HG03442 (cell line): Measurements from ENCODE around the gene TXNDC5.
"Not testable (repeated sequence)": the region's sequence is repeated elsewhere in the genome, so short reads cannot be mapped to it uniquely, and the experiment has no call there.

Source experiments
- ATAC-seq: cut with Tn5 transposase; IDR thresholded peaks from one replicate; pipeline ENCODE4 v1.9.1; 2021; ENCODE audit warnings: mild to moderate bottlenecking, moderate library complexity; ENCODE audit not compliant: unreplicated experiment

TXNDC5 gene

GRCh38 chr6:7914991-7915789 is 4.6 kb upstream of the TXNDC5 start:
- no peak for ATAC-seq

GRCh38 chr6:7914311-7914710 is 3.7 kb upstream of the TXNDC5 start:
- ATAC-seq = no peak

- no peak for ATAC-seq
Observed at GRCh38 chr6:7912736-7913517, 2.3 kb upstream of the TXNDC5 start.

GRCh38 chr6:7912024-7912423 is 1.4 kb upstream of the TXNDC5 start:
- no peak for ATAC-seq

- no peak for ATAC-seq
Observed at GRCh38 chr6:7911345-7911725, 747 bp upstream of the TXNDC5 start.

DNA sequence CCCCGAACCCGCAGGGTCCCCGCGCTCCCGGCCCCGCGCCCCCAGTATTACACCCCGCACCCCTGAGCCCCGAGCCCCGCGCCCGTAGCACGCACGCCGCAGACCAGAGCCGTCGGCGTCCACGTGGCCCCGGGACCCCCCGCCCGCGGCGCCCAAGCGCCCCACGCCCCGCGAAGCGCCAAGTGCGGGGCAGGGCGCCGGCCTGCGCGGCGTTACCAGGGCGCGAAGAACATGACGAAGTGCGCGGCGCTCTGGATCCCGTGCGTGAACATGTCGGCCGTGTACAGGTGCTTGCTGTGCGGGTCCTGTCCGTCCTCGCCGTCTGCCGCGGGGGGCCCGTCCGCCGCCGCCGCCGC is 312 bp downstream of the TXNDC5 start:
- ATAC-seq = no peak

- peak; percentile 34 for ATAC-seq
Observed at GRCh38 chr6:7909323-7910276, 988 bp downstream of the TXNDC5 start.

DNA sequence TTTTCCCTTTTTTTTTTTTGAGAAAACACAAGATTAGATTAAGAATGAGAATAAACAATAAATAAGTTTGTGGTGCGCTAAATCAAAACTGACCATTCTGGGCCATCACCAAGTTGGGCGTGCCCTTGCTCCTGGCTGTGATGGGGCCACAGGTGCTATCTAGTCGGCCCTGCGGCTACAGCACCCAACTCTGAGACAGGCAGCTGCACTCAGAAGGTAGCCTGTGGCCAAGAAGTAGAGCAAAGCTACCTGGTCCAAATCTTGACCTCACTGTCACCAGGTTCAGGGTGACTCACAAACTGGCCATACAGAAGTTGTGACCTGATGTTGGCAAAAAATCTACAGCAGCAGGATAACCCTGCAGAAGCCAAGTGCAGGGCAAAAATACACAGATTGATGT is 3.4 kb downstream of the TXNDC5 start:
- no peak for ATAC-seq

DNA sequence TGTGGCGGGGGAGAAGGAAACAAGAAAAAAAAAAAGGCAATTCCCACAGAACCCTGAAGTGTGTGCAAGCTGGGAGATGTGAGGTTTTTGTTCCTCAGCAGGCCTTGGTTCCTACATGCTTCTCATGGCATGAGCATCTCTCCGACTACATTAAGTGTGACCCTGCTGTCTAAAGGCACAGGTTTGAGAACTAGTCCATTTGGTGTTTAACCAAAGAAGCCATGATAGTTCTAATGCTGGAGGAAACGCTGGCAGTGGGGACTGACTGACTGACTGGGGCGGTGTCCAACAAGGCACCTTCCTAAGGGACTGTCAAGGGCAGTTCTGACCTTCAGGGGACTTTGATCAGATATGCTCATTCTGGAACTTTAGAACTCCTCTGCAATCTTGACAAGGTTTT is 3.8 kb downstream of the TXNDC5 start:
- no peak for ATAC-seq

- no peak for ATAC-seq
Observed at GRCh38 chr6:7905416-7905815, 5.2 kb downstream of the TXNDC5 start.

DNA sequence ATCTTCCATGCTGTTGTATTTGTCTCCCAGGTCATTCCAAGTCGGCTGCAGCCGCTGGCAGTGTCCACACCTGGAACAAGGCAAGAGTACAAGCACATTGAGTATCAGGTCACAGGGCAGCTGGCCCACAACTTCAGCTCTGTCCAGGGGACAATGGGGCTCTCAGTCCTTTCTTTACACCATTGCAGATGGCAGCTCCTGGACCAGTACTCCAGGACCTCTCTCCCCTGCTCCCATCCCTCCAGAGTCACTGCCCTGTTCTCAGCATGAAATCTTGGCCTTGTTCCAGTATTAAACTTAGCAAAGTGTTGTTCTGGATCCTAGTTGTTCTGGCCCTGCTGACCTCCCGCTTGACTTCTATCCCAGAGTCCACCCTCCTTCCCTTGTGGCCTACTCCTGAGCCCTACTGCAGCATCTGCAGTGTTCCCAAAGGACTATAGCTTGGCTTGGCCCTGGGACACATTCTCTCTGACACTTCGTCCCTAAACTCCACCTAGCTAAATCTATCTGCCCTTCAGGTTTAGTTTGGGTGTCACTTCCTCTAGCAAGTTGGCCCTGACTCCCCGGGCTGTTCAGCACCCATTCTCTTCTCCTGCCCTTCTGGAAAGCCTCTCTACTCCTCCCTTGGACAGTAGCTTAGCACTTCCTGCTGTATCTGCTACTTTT is 5.8 kb downstream of the TXNDC5 start:
- no peak for ATAC-seq

- ATAC-seq = no peak
Observed at GRCh38 chr6:7903673-7904072, 6.9 kb downstream of the TXNDC5 start.

- no peak for ATAC-seq
Observed at GRCh38 chr6:7902867-7903266, 7.7 kb downstream of the TXNDC5 start.

DNA sequence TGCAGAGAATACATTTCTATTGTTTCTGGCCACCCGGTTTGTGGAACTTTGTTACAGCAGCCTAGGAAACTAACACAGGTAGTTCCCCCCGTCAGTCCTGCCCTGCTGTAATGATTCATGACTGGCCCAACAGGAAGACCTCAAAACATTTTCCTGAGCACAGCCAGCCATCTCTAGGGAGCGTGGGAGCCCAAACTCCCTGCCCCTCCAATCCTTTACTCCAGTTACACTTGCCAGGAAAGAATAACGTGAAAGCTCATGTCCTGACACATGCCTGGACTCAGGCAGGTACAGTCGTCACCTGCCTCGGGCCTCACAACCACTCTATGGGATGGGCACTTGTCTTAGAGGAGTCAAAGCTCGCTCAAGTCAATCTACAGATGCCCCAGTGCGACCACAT is 8.4 kb downstream of the TXNDC5 start:
- no peak for ATAC-seq

DNA sequence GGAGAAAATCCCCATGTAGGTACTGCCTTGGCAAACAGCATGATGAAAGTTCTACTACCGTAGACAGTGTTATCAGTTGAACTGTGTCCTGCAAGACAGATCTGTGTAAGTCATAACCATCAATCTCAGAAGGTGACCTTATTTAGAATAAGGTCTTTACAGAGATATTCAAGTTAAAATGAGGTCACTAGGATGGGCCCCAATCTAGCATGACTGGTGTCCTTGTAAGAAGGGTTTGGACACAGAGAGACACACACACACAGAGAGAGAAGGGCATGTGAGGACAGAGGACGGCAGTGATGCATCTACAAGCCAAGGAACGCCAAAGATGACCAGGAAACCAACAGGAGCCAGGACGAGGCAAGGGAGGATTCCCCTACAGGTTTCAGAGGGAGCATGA is 8.8 kb downstream of the TXNDC5 start:
- ATAC-seq = no peak

DNA sequence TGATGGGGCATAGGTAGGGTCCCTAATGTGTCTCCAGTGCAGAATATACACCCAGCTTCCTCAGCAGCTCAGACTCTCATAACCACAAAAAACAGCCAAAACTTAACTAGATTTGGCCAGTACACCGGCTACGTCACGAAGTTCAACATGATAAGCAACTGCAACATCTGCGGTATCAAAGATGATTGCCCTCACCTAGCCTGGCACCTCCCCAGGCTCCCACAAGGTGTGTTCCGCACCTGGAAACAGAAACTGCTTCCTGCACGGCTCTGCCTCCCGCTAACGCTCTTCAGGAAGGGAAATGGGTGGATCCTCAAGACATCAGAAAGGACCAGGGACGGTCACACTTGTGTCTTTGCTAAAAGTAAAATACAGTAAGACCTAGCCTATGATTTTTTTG is 9.5 kb downstream of the TXNDC5 start:
- ATAC-seq = no peak

DNA sequence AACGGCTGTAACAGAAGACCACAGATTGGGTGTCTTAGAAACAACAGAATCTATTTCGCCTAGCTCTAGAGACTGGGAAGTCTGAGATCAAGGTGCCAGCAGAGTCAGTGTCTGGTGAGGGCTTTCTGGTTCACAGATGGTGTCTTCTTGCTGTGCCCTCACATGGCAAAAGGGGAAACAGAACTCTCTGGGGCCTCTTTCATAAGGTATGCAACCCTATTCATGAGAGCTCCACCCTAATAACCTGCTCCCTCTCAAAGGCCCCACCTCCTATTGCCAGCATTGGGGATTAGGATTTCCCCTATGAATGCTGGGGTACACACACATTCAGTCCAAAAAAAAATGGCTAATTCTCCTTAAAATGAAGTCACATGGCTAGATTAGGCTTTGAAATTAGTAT is 10.0 kb downstream of the TXNDC5 start:
- no peak for ATAC-seq

GRCh38 chr6:7899889-7900213 is 10.7 kb downstream of the TXNDC5 start:
- no peak for ATAC-seq

GRCh38 chr6:7899101-7899888 is 11.3 kb downstream of the TXNDC5 start:
- no peak for ATAC-seq

DNA sequence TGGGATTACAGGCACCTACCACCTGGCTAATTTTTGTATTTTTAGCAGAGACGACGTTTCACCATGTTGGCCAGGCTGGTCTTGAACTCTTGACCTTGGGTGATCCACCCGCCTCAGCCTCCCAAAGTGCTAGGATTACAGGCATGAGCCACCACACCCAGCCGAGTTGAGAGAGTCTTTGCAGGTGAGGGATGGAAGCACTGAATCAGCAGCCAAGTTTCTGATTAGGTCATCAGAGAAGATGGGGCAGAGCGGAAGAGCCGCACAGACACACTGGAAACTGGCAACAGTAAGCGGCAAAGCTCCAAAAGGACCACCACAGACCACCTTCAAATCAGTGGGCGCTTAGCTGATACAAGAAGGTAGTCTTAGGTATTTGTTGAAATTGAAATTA is 12.4 kb downstream of the TXNDC5 start:
- ATAC-seq = not testable (repeated sequence)
